ENCODE results near the gene CCM2L.
"Not testable (repeated sequence)": the region's sequence is repeated elsewhere in the genome, so short reads cannot be mapped to it uniquely, and the experiment has no call there.

Gene CCM2L

GRCh38 chr20:32029561-32029960, 19.3 kb downstream of the CCM2L start:
- no peak for DNase-seq (ENCODE audit: low spot score)

GRCh38 chr20:32031007-32031958, 21.0 kb downstream of the CCM2L start:
- DNase-seq (ENCODE audit: low spot score) = peak; percentile 40

- no peak for DNase-seq (ENCODE audit: low spot score)
Measured at GRCh38 chr20:32033316-32033715, 23.1 kb downstream of the CCM2L start.

DNA sequence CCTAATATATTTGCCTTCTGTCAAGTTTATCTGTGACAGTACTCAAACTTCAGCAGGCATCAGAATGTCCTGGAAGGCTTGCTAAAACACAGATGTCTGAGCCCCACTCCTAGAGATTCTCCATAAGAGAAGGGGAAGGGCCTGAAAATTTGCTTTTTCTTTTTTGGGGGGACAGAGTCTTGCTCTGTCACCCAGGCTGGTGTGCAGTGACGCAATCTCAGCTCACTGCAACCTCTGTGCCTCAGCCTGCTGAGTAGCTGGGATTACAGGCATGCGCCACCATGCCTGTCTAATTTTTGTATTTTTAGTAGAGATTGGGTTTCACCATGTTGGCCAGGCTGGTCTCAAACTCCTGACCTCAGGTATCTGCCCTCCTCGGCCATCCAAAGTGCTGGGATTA, 23.5 kb downstream of the CCM2L start:
- DNase-seq (ENCODE audit: low spot score) = not testable (repeated sequence)

- DNase-seq (ENCODE audit: low spot score) = no peak
Measured at GRCh38 chr20:32034581-32035425, 24.6 kb downstream of the CCM2L start.

DNA sequence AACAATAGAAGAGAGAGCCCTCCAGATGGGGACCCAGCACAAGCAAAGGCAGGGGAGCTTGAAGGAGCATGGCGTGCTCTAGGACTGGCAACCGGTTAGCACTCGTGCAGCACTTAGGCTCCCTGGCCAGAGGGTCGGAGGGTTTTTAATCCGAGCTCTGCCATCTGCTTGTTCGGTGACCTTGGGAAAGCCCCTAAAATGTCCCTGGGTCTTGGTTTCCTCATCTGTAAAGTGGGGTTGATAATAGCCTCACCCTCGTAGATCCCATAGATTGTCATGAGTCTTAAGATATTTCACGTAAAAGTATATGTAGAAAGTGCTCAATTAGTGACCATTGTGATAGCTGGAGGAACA, 25.2 kb downstream of the CCM2L start:
- DNase-seq (ENCODE audit: low spot score) = no peak

GRCh38 chr20:32036252-32036651, 26.0 kb downstream of the CCM2L start:
- DNase-seq (ENCODE audit: low spot score) = no peak

GRCh38 chr20:32036716-32037485, 26.7 kb downstream of the CCM2L start:
- no peak for DNase-seq (ENCODE audit: low spot score)

DNA sequence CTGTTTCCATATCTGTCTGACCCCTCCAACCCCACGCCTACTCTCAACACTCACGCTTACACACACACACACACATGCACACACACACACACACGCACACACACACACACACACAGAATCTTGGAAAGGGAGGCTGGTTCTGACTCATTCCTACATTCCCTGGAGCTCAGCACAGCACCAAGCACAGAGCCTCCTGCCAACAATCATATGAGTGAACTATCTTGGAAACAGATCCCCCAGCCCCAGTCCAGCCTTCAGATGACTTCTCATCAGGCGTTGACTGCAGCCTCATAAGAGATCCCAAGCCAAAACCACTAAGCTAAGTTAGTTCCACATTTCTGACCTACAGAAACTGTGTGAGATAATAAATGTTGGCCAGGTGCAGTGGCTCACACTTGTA, 27.7 kb downstream of the CCM2L start:
- DNase-seq (ENCODE audit: low spot score) = no peak

DNA sequence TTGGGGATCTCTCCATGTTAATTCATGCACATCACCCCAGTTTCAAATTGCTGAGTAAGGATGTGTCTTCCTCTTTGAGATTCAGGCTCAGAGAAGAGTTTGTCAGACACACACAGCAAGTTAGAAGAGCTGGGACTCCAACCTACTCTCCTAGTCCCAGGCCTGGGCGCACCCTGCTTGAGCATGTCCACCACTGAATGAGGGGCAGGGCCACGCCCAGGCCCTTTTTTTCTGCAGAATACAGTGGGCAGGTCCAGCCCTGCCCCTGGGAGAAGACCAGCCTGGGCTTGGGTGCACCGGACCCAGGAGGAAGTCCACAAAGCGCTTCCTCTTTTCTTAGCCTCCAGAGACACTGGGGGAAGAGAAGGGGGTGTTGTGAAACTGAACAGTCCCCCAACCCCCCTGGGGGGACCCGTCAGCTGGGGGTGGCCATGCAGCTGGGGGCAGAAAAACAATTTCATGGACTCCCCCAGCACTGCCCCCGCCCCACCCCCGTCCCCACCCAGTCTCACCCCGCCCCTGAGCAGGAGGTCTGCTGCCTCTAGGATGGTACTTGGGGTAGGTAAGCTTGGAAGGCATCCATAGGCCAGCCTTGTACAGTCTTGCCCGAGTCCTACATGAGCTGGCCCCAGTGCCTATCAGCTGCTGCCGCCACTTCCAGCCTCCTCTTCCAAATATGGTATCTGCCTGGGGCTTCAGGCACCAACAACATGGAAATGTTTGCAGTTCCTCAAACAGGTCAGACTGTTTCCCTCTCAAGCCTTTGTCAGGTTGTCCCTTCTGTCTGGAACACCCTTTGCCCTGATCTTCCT, 30.1 kb downstream of the CCM2L start:
- no peak for DNase-seq (ENCODE audit: low spot score)

GRCh38 chr20:32045999-32046398, 35.8 kb downstream of the CCM2L start:
- DNase-seq (ENCODE audit: low spot score) = no peak

DNA sequence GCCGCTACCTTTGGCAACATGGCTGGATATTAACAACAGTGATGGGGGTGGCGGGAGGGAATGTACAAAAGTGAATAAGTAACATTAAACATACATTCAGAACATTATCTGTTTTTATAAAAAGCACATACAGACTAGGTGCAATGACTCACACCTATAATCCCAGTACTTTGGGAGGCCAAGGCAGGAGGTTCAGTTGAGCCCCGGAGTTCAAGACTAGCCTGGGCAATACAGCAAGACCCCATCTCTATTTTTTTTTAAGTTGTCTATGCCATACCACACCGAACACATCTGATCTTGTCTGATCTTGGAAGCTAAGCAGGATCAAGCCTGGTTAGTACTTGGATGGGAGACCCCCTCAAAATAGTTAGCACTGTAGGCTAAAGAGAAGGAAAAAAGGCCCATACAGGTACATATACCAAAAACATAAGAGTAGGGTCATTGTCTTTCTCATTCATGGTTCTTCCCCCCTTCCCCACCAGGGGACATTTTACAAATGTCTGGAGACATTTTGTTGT, 40.1 kb downstream of the CCM2L start:
- DNase-seq (ENCODE audit: low spot score) = no peak

GRCh38 chr20:32050851-32051556, 40.8 kb downstream of the CCM2L start:
- DNase-seq (ENCODE audit: low spot score) = no peak

DNA sequence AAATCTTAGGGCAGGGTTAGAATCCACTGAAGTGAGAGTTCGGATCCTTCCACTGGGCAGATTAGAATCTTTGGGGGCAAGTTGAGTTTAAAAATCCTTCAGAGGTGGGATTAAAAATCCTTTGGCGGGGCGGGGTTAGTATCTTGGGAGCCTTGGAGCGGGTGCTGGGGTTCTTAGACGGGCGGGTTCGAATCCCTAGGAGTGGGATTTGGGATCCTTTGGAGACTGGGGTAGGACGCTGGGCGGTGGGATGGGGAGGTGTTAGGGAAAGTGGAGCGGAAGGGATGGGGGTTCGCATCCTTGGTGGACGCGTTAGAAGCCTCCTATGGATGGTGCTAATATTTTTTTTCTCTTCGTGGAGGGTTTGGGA, 41.5 kb downstream of the CCM2L start:
- no peak for DNase-seq (ENCODE audit: low spot score)

DNA sequence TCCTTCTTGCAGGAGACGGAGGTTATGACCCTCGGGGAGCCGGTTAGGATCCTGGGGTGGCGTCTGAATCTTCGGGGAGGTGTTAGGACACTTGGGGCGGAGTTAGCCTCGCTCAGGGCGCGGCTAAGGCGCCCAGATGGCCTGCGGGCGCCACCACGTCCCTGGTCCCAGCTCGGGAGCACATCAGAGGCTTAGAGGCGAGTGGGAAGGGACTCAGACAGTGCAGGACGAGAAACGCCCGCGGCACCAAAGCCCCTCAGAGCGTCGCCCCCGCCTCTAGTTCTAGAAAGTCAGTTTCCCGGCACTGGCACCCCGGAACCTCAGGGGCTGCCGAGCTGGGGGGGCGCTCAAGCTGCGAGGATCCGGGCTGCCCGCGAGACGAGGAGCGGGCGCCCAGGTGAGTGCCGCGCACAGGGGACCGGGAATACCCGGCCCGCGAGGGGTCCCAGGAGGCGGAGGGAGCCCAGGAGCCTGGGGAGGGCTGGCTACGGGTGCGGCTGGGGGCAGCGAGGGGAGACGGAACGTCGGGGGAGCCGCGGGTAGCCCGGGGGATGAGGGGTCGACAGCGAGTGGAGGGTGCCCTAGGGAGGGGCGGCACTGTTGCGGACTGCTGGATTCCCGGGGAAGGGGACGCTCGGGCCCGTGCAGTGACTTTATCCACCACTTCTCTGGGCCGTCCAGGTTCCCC, 42.0 kb downstream of the CCM2L start, which contains the start of gene HCK:
Gene HCK, plus strand, starts transcription at position 153 of the 688 bp plus-strand sequence.
- no peak for DNase-seq (ENCODE audit: low spot score)

- no peak for DNase-seq (ENCODE audit: low spot score)
Measured at GRCh38 chr20:32052778-32053362, 42.6 kb downstream of the CCM2L start.

GRCh38 chr20:32053648-32054047, 43.4 kb downstream of the CCM2L start:
- DNase-seq (ENCODE audit: low spot score) = no peak

DNA sequence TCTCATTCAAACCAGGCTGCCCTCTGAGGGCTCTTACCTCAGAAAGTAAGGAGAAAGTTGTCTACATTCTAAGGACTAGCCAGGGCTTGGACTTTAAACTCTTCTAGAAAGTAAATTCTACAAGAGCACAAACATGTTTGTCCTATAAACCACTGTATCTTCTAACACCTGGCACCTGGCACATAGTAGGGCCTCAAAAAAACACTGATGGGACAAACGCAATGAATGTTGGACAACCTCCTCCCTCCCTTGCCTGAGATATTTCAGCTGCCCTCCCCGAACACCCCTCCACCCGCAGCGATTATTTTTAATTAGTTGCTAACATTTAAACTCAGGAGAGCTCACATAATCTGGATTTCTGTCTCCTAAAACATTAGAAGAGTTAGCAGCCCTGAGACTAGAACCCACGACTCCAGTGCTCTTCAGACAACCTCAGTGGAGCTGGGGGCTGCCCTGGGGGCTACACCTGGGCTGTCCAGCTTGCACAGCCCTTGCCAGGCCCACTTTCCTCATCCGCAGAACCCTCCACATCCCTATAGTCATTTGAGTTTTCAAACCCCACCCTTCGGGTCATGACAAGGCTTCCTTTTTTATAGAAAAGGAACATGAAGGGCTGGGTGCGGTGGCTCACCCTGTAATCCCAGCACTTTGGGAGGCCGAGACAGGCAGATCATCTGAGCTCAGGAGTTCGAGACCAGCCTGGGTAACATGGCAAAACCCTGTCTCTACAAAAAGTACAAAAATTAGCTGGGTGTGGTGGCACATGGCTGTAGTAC, 46.7 kb downstream of the CCM2L start:
- no peak for DNase-seq (ENCODE audit: low spot score)

Measured in CD4-positive, alpha-beta T cell treated with Interleukin-2 at 100 ng/mL for 4 hours (primary cell).